Measurements from ENCODE around the gene FAM135A. TPM values are rescaled to one million over a fixed set of nuclear protein-coding genes. Genes with fewer than 3 reads are reported as not detected.
"Not testable (repeated sequence)": the region's sequence is repeated elsewhere in the genome, so short reads cannot be mapped to it uniquely, and the experiment has no call there.

FAM135A gene
- polyA plus RNA-seq, 2 of the 4 experiments (the other 2 are of a cell fraction) = 11.3 to 33.6 TPM

DNA sequence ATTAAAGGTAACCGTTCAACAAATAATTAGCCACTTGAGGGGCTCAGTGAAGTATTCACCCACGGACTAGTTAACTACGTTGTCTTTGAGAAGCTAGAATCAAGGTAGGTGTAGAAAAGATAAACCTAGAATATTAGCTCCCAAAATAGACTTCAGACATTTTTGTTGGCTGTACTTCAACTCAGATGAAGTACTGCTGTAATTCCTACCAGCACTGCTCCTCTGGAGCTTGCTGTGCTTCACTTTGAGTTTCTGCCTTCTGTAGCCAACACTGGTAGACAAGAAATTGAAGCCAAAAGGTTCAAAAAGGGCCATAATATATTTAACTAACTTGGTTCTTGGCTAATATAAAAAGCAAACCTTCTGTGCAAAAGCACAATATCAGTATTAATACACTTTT, 134.6 kb downstream of the FAM135A start:
- Histone ChIP-seq H3K4me1 (no peaks in the 10 kb centered on the region), H3K4me2 (no peak overlapping the region), H3K4me3 (no peak overlapping the region), H3K9me3 (no peaks in the 10 kb centered on the region), H3K27ac (no peak overlapping the region)
- WGBS (ENCODE audit: missing lambda C conversion rate) = 89% methylated on average over 3 of the region's 3 CpGs
- DNase-seq (ENCODE audit: low read depth in 1 of 2, low spot score in 1 of 2) (no peak), ATAC-seq (no peak), FAIRE-seq (no peak)
- TF ChIP-seq NFE2L2 (conservative IDR thresholded peaks at IDR 0.05; ENCODE audit: low read length) = no peak
- TF ChIP-seq CHD4 (IDR thresholded peaks at IDR 0.05; ENCODE audit: borderline replicate concordance) = no peak
- TF ChIP-seq, protein P1, sequence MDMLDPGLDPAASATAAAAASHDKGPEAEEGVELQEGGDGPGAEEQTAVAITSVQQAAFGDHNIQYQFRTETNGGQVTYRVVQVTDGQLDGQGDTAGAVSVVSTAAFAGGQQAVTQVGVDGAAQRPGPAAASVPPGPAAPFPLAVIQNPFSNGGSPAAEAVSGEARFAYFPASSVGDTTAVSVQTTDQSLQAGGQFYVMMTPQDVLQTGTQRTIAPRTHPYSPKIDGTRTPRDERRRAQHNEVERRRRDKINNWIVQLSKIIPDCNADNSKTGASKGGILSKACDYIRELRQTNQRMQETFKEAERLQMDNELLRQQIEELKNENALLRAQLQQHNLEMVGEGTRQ (IDR thresholded peaks at IDR 0.05) = no peak
- TF ChIP-seq MAFK (IDR thresholded peaks at IDR 0.05; ENCODE audit: partially characterized antibody) = no peak
- CTCF ChIA-PET = interaction anchor here (2.7 kb wide), 1 partner anchor 137 kb away, joined by 6 read pairs; no protein-coding TSS in a partner anchor
- POLR2A ChIA-PET = no interaction called here

DNA sequence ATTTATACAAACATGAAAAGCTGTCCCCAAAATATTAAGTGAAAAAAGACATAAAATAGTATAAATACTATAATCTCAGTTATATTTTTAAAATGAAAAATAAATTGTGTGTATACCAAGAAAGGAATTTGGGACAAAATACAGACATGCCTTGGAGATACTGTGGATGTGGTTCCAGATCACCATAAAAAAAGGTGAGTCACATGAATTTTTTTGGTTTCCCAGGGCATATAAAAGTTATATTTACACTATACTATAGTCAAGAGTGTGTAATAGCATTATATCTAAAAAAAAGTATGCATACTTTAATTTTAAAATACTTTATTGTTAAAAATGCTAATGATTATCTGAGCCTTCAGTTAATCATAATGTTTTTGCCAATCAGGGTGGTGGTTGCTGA, 136.0 kb downstream of the FAM135A start:
- Histone ChIP-seq H3K27ac (no peak overlapping the region), H3K4me1 (no peaks in the 10 kb centered on the region), H3K4me3 (no peak overlapping the region), H3K9me3 (no peaks in the 10 kb centered on the region), H3K4me2 (no peak overlapping the region)
- ATAC-seq = no peak
- ChIA-PET POLR2A (no interaction called here), CTCF (no interaction called here)
- TF ChIP-seq FOSL2 (IDR thresholded peaks at IDR 0.05) (no peak), FOSL2 (CRISPR knock-in tag; IDR thresholded peaks at IDR 0.05) (no peak), HOXB13 (CRISPR knock-in tag; IDR thresholded peaks at IDR 0.05; ENCODE audit: low read depth) (no peak), ZFP36 (IDR thresholded peaks at IDR 0.05; ENCODE audit: borderline replicate concordance, partially characterized antibody) (no peak), GATA3 (IDR thresholded peaks at IDR 0.05; ENCODE audit: borderline replicate concordance) (no peak), RFX5 (IDR thresholded peaks at IDR 0.05) (no peak), PBX3 (IDR thresholded peaks at IDR 0.05) (no peak), KDM1A (IDR thresholded peaks at IDR 0.05; ENCODE audit: low read depth) (no peak), CBX8 (IDR thresholded peaks at IDR 0.05) (no peak), NR3C1 (IDR thresholded peaks at IDR 0.05) (no peak), SREBF2 (IDR thresholded peaks at IDR 0.05) (no peak), KDM5A (IDR thresholded peaks at IDR 0.05) (no peak)
- TF ChIP-seq, protein P2, sequence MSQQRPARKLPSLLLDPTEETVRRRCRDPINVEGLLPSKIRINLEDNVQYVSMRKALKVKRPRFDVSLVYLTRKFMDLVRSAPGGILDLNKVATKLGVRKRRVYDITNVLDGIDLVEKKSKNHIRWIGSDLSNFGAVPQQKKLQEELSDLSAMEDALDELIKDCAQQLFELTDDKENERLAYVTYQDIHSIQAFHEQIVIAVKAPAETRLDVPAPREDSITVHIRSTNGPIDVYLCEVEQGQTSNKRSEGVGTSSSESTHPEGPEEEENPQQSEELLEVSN (IDR thresholded peaks at IDR 0.05; ENCODE audit: borderline replicate concordance, low read depth) = no peak
- TF ChIP-seq, protein P1 (IDR thresholded peaks at IDR 0.05) = no peak
- TF ChIP-seq, protein P3, sequence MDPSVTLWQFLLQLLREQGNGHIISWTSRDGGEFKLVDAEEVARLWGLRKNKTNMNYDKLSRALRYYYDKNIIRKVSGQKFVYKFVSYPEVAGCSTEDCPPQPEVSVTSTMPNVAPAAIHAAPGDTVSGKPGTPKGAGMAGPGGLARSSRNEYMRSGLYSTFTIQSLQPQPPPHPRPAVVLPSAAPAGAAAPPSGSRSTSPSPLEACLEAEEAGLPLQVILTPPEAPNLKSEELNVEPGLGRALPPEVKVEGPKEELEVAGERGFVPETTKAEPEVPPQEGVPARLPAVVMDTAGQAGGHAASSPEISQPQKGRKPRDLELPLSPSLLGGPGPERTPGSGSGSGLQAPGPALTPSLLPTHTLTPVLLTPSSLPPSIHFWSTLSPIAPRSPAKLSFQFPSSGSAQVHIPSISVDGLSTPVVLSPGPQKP (IDR thresholded peaks at IDR 0.05; ENCODE audit: low read depth, low read length) = no peak
- DNase-seq (ENCODE audit: low read depth in 1 of 2, low spot score in 1 of 2) = no peak
- no peak for FAIRE-seq

DNA sequence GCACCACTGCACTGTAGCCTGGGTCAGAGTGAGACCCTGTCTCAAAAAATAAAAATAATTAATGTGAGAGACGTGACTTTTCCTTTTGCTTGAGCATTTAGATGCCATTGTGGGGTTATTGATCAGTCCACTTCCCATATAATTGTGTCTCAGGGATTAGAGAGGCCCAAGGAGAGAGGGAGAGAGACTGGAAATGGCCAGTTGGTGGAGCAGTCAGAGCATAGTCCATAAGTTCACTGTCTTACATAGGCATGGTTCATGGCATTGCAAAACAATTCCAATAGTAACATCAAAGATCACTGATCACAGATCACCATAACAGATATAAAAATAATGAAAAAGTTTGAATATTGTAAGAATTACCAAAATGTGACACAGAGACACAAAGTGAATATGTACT, 138.3 kb downstream of the FAM135A start:
- TF ChIP-seq CTCF (IDR thresholded peaks at IDR 0.05) = peak; percentile 8; the same call in 1 of the 3 replicates
- TF ChIP-seq RAD21 (conservative IDR thresholded peaks at IDR 0.05 in 1 of 2, IDR thresholded peaks at IDR 0.05 in 1 of 2) = no peak
- TF ChIP-seq KDM5A (IDR thresholded peaks at IDR 0.05) = no peak
- WGBS (ENCODE audit: missing lambda C conversion rate) = 79% methylated on average over 1 of the region's 1 CpG
- POLR2A ChIA-PET = no interaction called here
- CTCF ChIA-PET = no interaction called here
- no peak overlapping the region for H3K27ac ChIP-seq
- no peak for FAIRE-seq
- no peak overlapping the region for H3K4me3 ChIP-seq
- no peak for ATAC-seq
- no peaks in the 10 kb centered on the region for H3K9me3 ChIP-seq
- no peak for DNase-seq (ENCODE audit: low read depth in 1 of 2, low spot score in 1 of 2)
- H3K4me1 ChIP-seq = no peaks in the 10 kb centered on the region
- H3K4me2 ChIP-seq = no peak overlapping the region

DNA sequence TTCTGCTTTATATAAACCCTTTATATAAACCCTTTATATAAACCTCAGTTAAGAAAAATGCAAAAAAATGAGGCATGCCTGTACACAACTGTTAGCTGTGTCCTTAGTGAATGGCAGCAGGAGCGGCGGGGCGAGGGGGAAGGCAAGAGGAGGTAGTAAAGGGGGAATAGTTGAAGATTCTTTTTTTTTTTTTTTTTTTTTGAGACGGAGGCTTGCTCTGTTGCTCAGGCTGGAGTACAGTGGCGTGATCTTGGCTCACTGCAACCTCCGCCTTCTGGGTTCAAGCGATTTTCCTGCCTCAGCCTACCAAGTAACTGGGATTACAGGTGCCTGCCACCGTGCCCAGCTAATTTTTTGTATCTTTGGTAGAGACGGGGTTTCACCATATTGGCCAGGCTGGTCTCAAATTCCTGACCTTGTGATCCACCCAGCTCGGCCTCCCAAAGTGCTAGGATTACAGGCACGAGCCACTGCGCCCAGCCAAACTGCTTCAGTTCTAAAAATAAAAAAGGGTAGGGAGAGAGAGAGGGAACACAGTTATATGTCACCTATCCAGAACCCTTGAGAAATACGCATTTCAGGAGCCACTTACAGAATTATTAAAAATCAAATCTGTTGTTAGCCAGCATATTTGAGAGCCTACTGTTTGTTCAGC, 139.1 kb downstream of the FAM135A start:
- CTCF ChIA-PET; POLR2A ChIA-PET; FAIRE-seq; H3K27ac ChIP-seq; DNase-seq (ENCODE audit: low read depth in 1 of 2, low spot score in 1 of 2); H3K4me3 ChIP-seq; ATAC-seq; H3K4me1 ChIP-seq; H3K4me2 ChIP-seq; H3K9me3 ChIP-seq: not testable (repeated sequence)
- 92% methylated on average over 13 of the region's 13 CpGs for WGBS (ENCODE audit: missing lambda C conversion rate)
